Gastrocnemius medialis (tissue), 4 donors: Measurements from ENCODE around the gene VAT1.
A peak's percentile ranks its signal among the peaks of the same experiment; 100 is the strongest.

ENCODE experiments used
- POLR2A ChIP-seq, 2 donors: fragments of 450-650 bp; IDR thresholded peaks; one replicate each; pipeline ENCODE4 v1.6.1; 2017; ENCODE audit warnings: antibody characterized with exemption in 2 of 2, mild to moderate bottlenecking in 2 of 2, moderate library complexity in 2 of 2
- TF ChIP-seq, protein P1 (sequence below), 5 experiments: fragments of 450-650 bp in 3 of 5; fragments of 200-600 bp in 2 of 5; sonication (generic) in 2 of 5; IDR thresholded peaks in 4 of 5; conservative IDR thresholded peaks in 1 of 5; 1 replicate in 4 of 5; 2 replicates in 1 of 5; pipeline ENCODE4 v1.5.1; 2016 to 2019; ENCODE audit warnings: antibody characterized with exemption in 5 of 5, mild to moderate bottlenecking in 3 of 5, moderate library complexity in 3 of 5

DNA sequence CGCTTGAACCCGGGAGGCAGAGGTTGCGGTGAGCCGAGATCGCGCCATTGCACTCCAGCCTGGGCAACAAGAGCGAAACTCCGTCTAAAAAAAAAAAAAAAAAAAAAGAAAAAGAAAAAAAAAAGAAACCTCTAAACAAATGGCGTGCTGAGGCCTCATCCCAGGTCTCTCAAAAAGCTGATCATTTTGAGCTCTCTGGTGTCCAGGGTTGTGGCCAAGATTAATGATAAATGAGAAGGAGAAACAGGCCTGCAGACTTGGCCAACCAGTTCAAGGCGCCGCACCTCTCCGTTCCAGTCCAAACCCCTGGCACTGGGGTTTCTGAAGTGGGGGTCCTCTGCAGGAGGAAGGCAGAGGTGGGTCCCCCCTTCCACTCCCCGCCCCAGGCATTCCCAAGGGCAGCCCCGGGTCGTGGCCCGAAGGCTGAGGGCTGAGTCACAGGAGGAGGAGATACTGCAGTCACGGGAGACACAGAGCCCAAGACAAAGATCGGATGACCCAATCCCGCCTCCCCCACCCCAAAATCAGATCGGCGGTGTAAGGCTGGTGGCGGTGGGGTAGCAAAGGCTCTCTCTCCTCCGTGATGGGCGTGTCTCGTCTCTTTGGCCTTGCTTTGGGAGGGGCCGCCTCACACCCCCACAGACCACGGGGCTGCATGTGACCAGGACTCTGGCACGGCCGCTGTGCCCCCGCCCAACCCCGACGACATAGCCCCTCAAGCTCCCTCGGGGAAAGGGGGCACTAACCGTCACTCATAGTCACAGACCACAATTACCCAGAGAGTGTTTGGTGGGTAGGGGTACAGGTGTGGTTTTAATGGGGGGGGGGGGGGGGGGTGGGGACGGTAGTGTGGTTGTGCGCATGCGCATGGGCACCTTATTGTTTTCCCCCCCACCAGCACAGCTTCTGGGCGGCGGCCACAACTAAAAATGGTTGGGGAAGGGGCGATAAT lies 1.1 kb downstream of the VAT1 start:
- TF ChIP-seq, protein P1, sequence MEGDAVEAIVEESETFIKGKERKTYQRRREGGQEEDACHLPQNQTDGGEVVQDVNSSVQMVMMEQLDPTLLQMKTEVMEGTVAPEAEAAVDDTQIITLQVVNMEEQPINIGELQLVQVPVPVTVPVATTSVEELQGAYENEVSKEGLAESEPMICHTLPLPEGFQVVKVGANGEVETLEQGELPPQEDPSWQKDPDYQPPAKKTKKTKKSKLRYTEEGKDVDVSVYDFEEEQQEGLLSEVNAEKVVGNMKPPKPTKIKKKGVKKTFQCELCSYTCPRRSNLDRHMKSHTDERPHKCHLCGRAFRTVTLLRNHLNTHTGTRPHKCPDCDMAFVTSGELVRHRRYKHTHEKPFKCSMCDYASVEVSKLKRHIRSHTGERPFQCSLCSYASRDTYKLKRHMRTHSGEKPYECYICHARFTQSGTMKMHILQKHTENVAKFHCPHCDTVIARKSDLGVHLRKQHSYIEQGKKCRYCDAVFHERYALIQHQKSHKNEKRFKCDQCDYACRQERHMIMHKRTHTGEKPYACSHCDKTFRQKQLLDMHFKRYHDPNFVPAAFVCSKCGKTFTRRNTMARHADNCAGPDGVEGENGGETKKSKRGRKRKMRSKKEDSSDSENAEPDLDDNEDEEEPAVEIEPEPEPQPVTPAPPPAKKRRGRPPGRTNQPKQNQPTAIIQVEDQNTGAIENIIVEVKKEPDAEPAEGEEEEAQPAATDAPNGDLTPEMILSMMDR (IDR thresholded peaks at IDR 0.05 in 4 of 5, conservative IDR thresholded peaks at IDR 0.05 in 1 of 5), result no peak
- peak in 1 of 2 donors; percentile 43 for TF ChIP-seq POLR2A (IDR thresholded peaks at IDR 0.05)
